ENCODE measurements around the gene ANKRD44.

DNA sequence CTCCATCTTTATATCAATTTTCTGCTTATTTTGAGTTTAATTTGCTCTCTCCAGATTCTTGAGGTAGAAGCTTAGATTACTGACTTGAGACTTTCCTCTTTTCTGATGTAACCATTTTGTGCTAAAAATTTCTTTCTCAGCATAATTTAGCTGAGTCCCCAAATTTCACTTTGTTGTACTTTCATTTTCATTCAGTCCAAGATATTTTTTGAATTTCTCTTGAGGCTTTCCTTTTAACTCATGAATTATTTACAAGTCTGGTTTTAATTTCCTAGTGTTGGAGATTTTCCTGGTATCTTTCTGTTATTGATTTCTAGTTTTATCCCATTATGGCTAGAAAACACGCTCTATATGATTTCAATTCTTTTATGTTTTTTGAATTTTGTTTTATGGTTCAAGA, 239.4 kb downstream of the ANKRD44 start:
- TF ChIP-seq TEAD4 (CRISPR knock-in tag; IDR thresholded peaks at IDR 0.05): no peak
- TF ChIP-seq, protein P1, sequence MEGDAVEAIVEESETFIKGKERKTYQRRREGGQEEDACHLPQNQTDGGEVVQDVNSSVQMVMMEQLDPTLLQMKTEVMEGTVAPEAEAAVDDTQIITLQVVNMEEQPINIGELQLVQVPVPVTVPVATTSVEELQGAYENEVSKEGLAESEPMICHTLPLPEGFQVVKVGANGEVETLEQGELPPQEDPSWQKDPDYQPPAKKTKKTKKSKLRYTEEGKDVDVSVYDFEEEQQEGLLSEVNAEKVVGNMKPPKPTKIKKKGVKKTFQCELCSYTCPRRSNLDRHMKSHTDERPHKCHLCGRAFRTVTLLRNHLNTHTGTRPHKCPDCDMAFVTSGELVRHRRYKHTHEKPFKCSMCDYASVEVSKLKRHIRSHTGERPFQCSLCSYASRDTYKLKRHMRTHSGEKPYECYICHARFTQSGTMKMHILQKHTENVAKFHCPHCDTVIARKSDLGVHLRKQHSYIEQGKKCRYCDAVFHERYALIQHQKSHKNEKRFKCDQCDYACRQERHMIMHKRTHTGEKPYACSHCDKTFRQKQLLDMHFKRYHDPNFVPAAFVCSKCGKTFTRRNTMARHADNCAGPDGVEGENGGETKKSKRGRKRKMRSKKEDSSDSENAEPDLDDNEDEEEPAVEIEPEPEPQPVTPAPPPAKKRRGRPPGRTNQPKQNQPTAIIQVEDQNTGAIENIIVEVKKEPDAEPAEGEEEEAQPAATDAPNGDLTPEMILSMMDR (IDR thresholded peaks at IDR 0.05): no peak
- TF ChIP-seq CREB1 (CRISPR knock-in tag; IDR thresholded peaks at IDR 0.05): no peak
- no peak for TF ChIP-seq KAT7 (CRISPR knock-in tag; IDR thresholded peaks at IDR 0.05; ENCODE audit: borderline replicate concordance)
- TF ChIP-seq, protein P2, sequence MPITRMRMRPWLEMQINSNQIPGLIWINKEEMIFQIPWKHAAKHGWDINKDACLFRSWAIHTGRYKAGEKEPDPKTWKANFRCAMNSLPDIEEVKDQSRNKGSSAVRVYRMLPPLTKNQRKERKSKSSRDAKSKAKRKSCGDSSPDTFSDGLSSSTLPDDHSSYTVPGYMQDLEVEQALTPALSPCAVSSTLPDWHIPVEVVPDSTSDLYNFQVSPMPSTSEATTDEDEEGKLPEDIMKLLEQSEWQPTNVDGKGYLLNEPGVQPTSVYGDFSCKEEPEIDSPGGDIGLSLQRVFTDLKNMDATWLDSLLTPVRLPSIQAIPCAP (CRISPR knock-in tag; IDR thresholded peaks at IDR 0.05): no peak
- TF ChIP-seq JUN (CRISPR knock-in tag; IDR thresholded peaks at IDR 0.05): no peak
- TF ChIP-seq SP1 (CRISPR knock-in tag; conservative IDR thresholded peaks at IDR 0.05): no peak
- TF ChIP-seq NFYB (CRISPR knock-in tag; conservative IDR thresholded peaks at IDR 0.05; ENCODE audit: low read depth): no peak
- no peak for TF ChIP-seq ZNF532 (CRISPR knock-in tag; IDR thresholded peaks at IDR 0.05; ENCODE audit: borderline replicate concordance)
- TF ChIP-seq CREM (CRISPR knock-in tag; IDR thresholded peaks at IDR 0.05): no peak
